ENCODE measurements around the gene GRAMD1B. TPM values are rescaled to one million over a fixed set of nuclear protein-coding genes. Genes with fewer than 3 reads are reported as not detected.

The GRAMD1B gene
- total RNA-seq, 1 experiment from 2014 or later, result 5.8 TPM

- POLR2A ChIA-PET (ENCODE audit: unreplicated experiment), result no interaction called here
- H3K9me3 ChIP-seq (ENCODE audit: insufficient read depth, low read depth), result no peaks in the 10 kb centered on the region
Observed at GRCh38 chr11:123523539-123523938, 93.5 kb downstream of the GRAMD1B start.

GRCh38 chr11:123525097-123525496, 95.0 kb downstream of the GRAMD1B start:
- DNase-seq, result no peak
- BruUV-seq (replicated peaks), result no TSS peak
- Histone ChIP-seq H3K9me2 (ENCODE audit: insufficient read depth) (no peaks in the 10 kb centered on the region), H3K4me1 (replicated peaks; ENCODE audit: insufficient read depth) (peaks cover 1% of the 10 kb centered on the region; the same call in 1 of the 2 replicates), H4K20me1 (ENCODE audit: insufficient read depth) (no peaks in the 10 kb centered on the region), H3K4me3 (no peak overlapping the region), H2AFZ (no peak overlapping the region), H3K36me3 (ENCODE audit: low read depth) (no peaks in the 10 kb centered on the region), H3K4me2 (no peak overlapping the region), H3K79me2 (ENCODE audit: low read depth) (no peaks in the 10 kb centered on the region), H3F3A (ENCODE audit: insufficient read depth, low read depth) (no peaks in the 10 kb centered on the region), H3K27me3 (ENCODE audit: insufficient read depth, low read depth) (no peaks in the 10 kb centered on the region), H3K9me3 (ENCODE audit: insufficient read depth, low read depth) (no peaks in the 10 kb centered on the region), H3K27ac (no peak overlapping the region)
- TF ChIP-seq CTCF (conservative IDR thresholded peaks at IDR 0.05), result no peak
- no peak for TF ChIP-seq EZH2 (IDR thresholded peaks at IDR 0.05; ENCODE audit: low read depth)
- ChIA-PET POLR2A (ENCODE audit: unreplicated experiment) (no interaction called here), CTCF (no interaction called here)
- intact Hi-C loops (cut with micrococcal nuclease; ENCODE audit: unreplicated experiment), result no loop called here

More at GRCh38 chr11:123523539-123523938, 93.5 kb downstream of the GRAMD1B start:
- intact Hi-C loops (cut with micrococcal nuclease; ENCODE audit: unreplicated experiment), result no loop called here
- Histone ChIP-seq H3K27me3 (ENCODE audit: insufficient read depth, low read depth) (no peaks in the 10 kb centered on the region), H3K9me2 (ENCODE audit: insufficient read depth) (no peaks in the 10 kb centered on the region), H3K79me2 (ENCODE audit: low read depth) (no peaks in the 10 kb centered on the region), H2AFZ (no peak overlapping the region), H4K20me1 (ENCODE audit: insufficient read depth) (no peaks in the 10 kb centered on the region), H3K4me2 (no peak overlapping the region), H3K36me3 (ENCODE audit: low read depth) (no peaks in the 10 kb centered on the region), H3F3A (ENCODE audit: insufficient read depth, low read depth) (peaks cover under 1% of the 10 kb centered on the region; the same call in 1 of the 2 replicates), H3K4me3 (no peak overlapping the region), H3K27ac (no peak overlapping the region), H3K4me1 (replicated peaks; ENCODE audit: insufficient read depth) (peaks cover 17% of the 10 kb centered on the region)
- CTCF ChIA-PET, result no interaction called here
- BruUV-seq (replicated peaks), result no TSS peak
- TF ChIP-seq CTCF (conservative IDR thresholded peaks at IDR 0.05), result no peak
- no peak for TF ChIP-seq EZH2 (IDR thresholded peaks at IDR 0.05; ENCODE audit: low read depth)
- no peak for DNase-seq

GRCh38 chr11:123525511-123525918, 95.4 kb downstream of the GRAMD1B start:
- POLR2A ChIA-PET (ENCODE audit: unreplicated experiment), result no interaction called here
- H3K4me1 ChIP-seq (replicated peaks; ENCODE audit: insufficient read depth), result no peaks in the 10 kb centered on the region
- TF ChIP-seq EZH2 (IDR thresholded peaks at IDR 0.05; ENCODE audit: low read depth), result no peak
- no peak for TF ChIP-seq CTCF (conservative IDR thresholded peaks at IDR 0.05)
- BruUV-seq (replicated peaks), result no TSS peak
- no peaks in the 10 kb centered on the region for H3K9me2 ChIP-seq (ENCODE audit: insufficient read depth)
- no peak overlapping the region for H3K4me2 ChIP-seq
- H3K27me3 ChIP-seq (ENCODE audit: insufficient read depth, low read depth), result no peaks in the 10 kb centered on the region
- no peak for DNase-seq
- no peaks in the 10 kb centered on the region for H3K79me2 ChIP-seq (ENCODE audit: low read depth)
- no peaks in the 10 kb centered on the region for H3K9me3 ChIP-seq (ENCODE audit: insufficient read depth, low read depth)
- H3K27ac ChIP-seq, result no peak overlapping the region
- H3K4me3 ChIP-seq, result no peak overlapping the region
- H3F3A ChIP-seq (ENCODE audit: insufficient read depth, low read depth), result no peaks in the 10 kb centered on the region
- intact Hi-C loops (cut with micrococcal nuclease; ENCODE audit: unreplicated experiment), result no loop called here
- H2AFZ ChIP-seq, result no peak overlapping the region
- no peaks in the 10 kb centered on the region for H4K20me1 ChIP-seq (ENCODE audit: insufficient read depth)
- CTCF ChIA-PET, result no interaction called here
- H3K36me3 ChIP-seq (ENCODE audit: low read depth), result no peaks in the 10 kb centered on the region
